Mesenchymal stem cell (in vitro differentiated cells and primary cell): ENCODE results near the gene GABARAPL1.

Source experiments
- DNase-seq: peaks from one replicate; pipeline ENCODE4 v3.0.0-alpha.2; 2013
- H2AFZ ChIP-seq: one replicate; pipeline ENCODE4 v1.6.1; 2013; ENCODE audit warnings: low read depth, mild to moderate bottlenecking, control low read depth, inconsistent platforms, low read length, moderate library complexity
- H2AK5ac ChIP-seq: 2 replicates; pipeline ENCODE4 v1.6.1; 2013; ENCODE audit warnings: low read length, moderate library complexity, mild to moderate bottlenecking, inconsistent platforms; ENCODE audit not compliant: severe bottlenecking
- H2BK120ac ChIP-seq: one replicate; pipeline ENCODE4 v1.6.1; 2013; ENCODE audit warnings: low read depth, mild to moderate bottlenecking, inconsistent platforms, low read length, moderate library complexity
- H2BK12ac ChIP-seq, 2 experiments: one replicate each; pipeline ENCODE4 v1.6.1; 2013; ENCODE audit warnings: inconsistent platforms in 2 of 2, low read length in 2 of 2, mild to moderate bottlenecking in 2 of 2, moderate library complexity in 2 of 2, control low read depth in 1 of 2
- H2BK15ac ChIP-seq: one replicate; pipeline ENCODE4 v1.6.1; 2013; ENCODE audit warnings: mild to moderate bottlenecking, low read depth, inconsistent platforms; ENCODE audit not compliant: poor library complexity, severe bottlenecking
- H2BK5ac ChIP-seq: 2 replicates; pipeline ENCODE4 v1.6.1; 2013; ENCODE audit warnings: low read depth, mild to moderate bottlenecking, low read length, control low read depth, inconsistent platforms; ENCODE audit not compliant: poor library complexity, severe bottlenecking
- H3K14ac ChIP-seq, 2 experiments: one replicate each; pipeline ENCODE4 v1.6.1; 2013; ENCODE audit warnings: inconsistent platforms in 2 of 2, low read length in 2 of 2, control low read depth in 1 of 2, mild to moderate bottlenecking in 1 of 2, moderate library complexity in 1 of 2
- H3K18ac ChIP-seq, 2 experiments: one replicate each; pipeline ENCODE4 v1.6.1; 2013; ENCODE audit warnings: inconsistent platforms in 2 of 2, low read length in 2 of 2, control low read depth in 1 of 2, low read depth in 1 of 2, mild to moderate bottlenecking in 1 of 2
- H3K23ac ChIP-seq, 2 experiments: one replicate each; pipeline ENCODE4 v1.6.1; 2013; ENCODE audit warnings: inconsistent platforms in 2 of 2, low read length in 2 of 2, mild to moderate bottlenecking in 2 of 2, moderate library complexity in 2 of 2, control low read depth in 1 of 2
- H3K27ac ChIP-seq: 2 replicates; pipeline ENCODE4 v1.5.1; 2013; ENCODE audit warnings: mild to moderate bottlenecking, moderate library complexity, low read length, control low read depth, inconsistent platforms; ENCODE audit not compliant: poor library complexity, severe bottlenecking
- H3K27me3 ChIP-seq, 2 experiments: 2 replicates each; pipeline versions ENCODE4 v1.6.1 to v1.7.0; 2013; ENCODE audit warnings: low read length in 2 of 2, mild to moderate bottlenecking in 2 of 2, moderate library complexity in 2 of 2, control low read depth in 1 of 2, inconsistent platforms in 1 of 2; ENCODE audit not compliant: control insufficient read depth in 1 of 2, insufficient read depth in 1 of 2
- H3K36me3 ChIP-seq, 2 experiments: 2 replicates each; pipeline versions ENCODE4 v1.6.1 to v1.7.0; 2013; ENCODE audit warnings: low read length in 2 of 2, control low read depth in 1 of 2, inconsistent platforms in 1 of 2, low read depth in 1 of 2, mild to moderate bottlenecking in 1 of 2; ENCODE audit not compliant: insufficient read depth in 2 of 2, control insufficient read depth in 1 of 2
- H3K4ac ChIP-seq, 2 experiments: one replicate each; pipeline ENCODE4 v1.6.1; 2013; ENCODE audit warnings: inconsistent platforms in 2 of 2, low read length in 2 of 2, mild to moderate bottlenecking in 2 of 2, moderate library complexity in 2 of 2, control low read depth in 1 of 2, low read depth in 1 of 2
- H3K4me1 ChIP-seq: 2 replicates; pipeline ENCODE4 v1.6.1; 2013; ENCODE audit warnings: low read depth, low read length, control low read depth; ENCODE audit not compliant: control insufficient read depth, insufficient read depth
- H3K4me2 ChIP-seq: 2 replicates; pipeline ENCODE4 v1.6.1; 2013; ENCODE audit warnings: low read length, mild to moderate bottlenecking, inconsistent platforms; ENCODE audit not compliant: poor library complexity, severe bottlenecking
- H3K4me3 ChIP-seq, 2 experiments: 2 replicates each; pipeline versions ENCODE4 v1.5.1 to v1.7.0; 2013; ENCODE audit warnings: low read length in 2 of 2, mild to moderate bottlenecking in 2 of 2, control low read depth in 1 of 2, low read depth in 1 of 2; ENCODE audit not compliant: insufficient read depth in 1 of 2
- H3K79me1 ChIP-seq: replicated peaks from 2 replicates; pipeline ENCODE4 v1.6.1; 2013; ENCODE audit warnings: mild to moderate bottlenecking, control low read depth, low read length, inconsistent platforms; ENCODE audit not compliant: poor library complexity, severe bottlenecking
- H3K9ac ChIP-seq: 2 replicates; pipeline ENCODE4 v1.7.0; 2013; ENCODE audit warnings: mild to moderate bottlenecking, low read length, moderate library complexity
- H3K9me3 ChIP-seq: 2 replicates; pipeline ENCODE4 v1.7.0; 2013; ENCODE audit warnings: mild to moderate bottlenecking, low read length; ENCODE audit not compliant: control insufficient read depth
- H4K8ac ChIP-seq: one replicate; pipeline ENCODE4 v1.6.1; 2013; ENCODE audit warnings: inconsistent platforms, mild to moderate bottlenecking, low read length, moderate library complexity
- H4K91ac ChIP-seq: one replicate; pipeline ENCODE4 v1.6.1; 2013; ENCODE audit warnings: mild to moderate bottlenecking, low read length, inconsistent platforms
- WGBS: methylation state at CpG from one replicate; pipeline ENCODE4 v1.1.7; 2013; ENCODE audit warnings: mixed read lengths; 5-methylcytosine and 5-hydroxymethylcytosine counted together

GABARAPL1 gene

GRCh38 chr12:10242539-10242938, 29.9 kb downstream of the GABARAPL1 start:
- no peak overlapping the region for H3K27ac ChIP-seq
- H2AFZ ChIP-seq, result no peak overlapping the region
- peaks cover 0 to under 1% of the 10 kb centered on the region in 2 experiments for H3K36me3 ChIP-seq
- no peak overlapping the region for H3K4me2 ChIP-seq
- no peak overlapping the region for H4K8ac ChIP-seq
- H4K91ac ChIP-seq, result no peak overlapping the region
- H2BK120ac ChIP-seq, result no peak overlapping the region
- no peaks in the 10 kb centered on the region for H3K9me3 ChIP-seq
- H3K9ac ChIP-seq, result no peak overlapping the region
- 100% methylated on average over 1 of the region's 1 CpG for WGBS
- H2BK5ac ChIP-seq, result no peak overlapping the region
- H3K14ac ChIP-seq, result no peak overlapping the region
- no peaks in the 10 kb centered on the region for H3K27me3 ChIP-seq
- no peaks in the 10 kb centered on the region for H3K79me1 ChIP-seq
- H2AK5ac ChIP-seq, result no peak overlapping the region
- no peak overlapping the region for H3K4me3 ChIP-seq
- H3K4ac ChIP-seq, result no peak overlapping the region
- H3K18ac ChIP-seq, result no peak overlapping the region
- no peak for DNase-seq
- no peak overlapping the region for H2BK12ac ChIP-seq
- H3K4me1 ChIP-seq, result no peaks in the 10 kb centered on the region
- no peak overlapping the region for H3K23ac ChIP-seq
- H2BK15ac ChIP-seq, result no peak overlapping the region

- H3K14ac ChIP-seq, result no peak overlapping the region
- H3K18ac ChIP-seq, result no peak overlapping the region
- H4K91ac ChIP-seq, result no peak overlapping the region
- no peak overlapping the region for H3K23ac ChIP-seq
- no peak overlapping the region for H3K4me3 ChIP-seq
- no peaks in the 10 kb centered on the region for H3K27me3 ChIP-seq
- no peak overlapping the region for H2AK5ac ChIP-seq
- H2BK15ac ChIP-seq, result no peak overlapping the region
- no peak overlapping the region for H2AFZ ChIP-seq
- no peaks in the 10 kb centered on the region for H3K9me3 ChIP-seq
- no peak overlapping the region for H2BK120ac ChIP-seq
- H3K4ac ChIP-seq, result no peak overlapping the region
- H3K4me2 ChIP-seq, result no peak overlapping the region
- WGBS, result 86% methylated on average over 10 of the region's 11 CpGs
- H3K27ac ChIP-seq, result no peak overlapping the region
- H3K4me1 ChIP-seq, result no peaks in the 10 kb centered on the region
- no peaks in the 10 kb centered on the region for H3K79me1 ChIP-seq
- no peak overlapping the region for H4K8ac ChIP-seq
- no peak overlapping the region for H3K9ac ChIP-seq
- DNase-seq, result no peak
- H2BK5ac ChIP-seq, result no peak overlapping the region
- H3K36me3 ChIP-seq, result no peaks in the 10 kb centered on the region
- H2BK12ac ChIP-seq, result no peak overlapping the region
Observed at GRCh38 chr12:10243818-10244520, 31.3 kb downstream of the GABARAPL1 start.

- no peak overlapping the region for H3K27ac ChIP-seq
- no peak overlapping the region for H2AK5ac ChIP-seq
- no peak overlapping the region for H3K18ac ChIP-seq
- no peak overlapping the region for H3K14ac ChIP-seq
- no peak overlapping the region for H2BK120ac ChIP-seq
- no peak overlapping the region for H2AFZ ChIP-seq
- no peak overlapping the region for H4K91ac ChIP-seq
- H4K8ac ChIP-seq, result no peak overlapping the region
- H2BK15ac ChIP-seq, result no peak overlapping the region
- H3K9me3 ChIP-seq, result no peaks in the 10 kb centered on the region
- 79% methylated on average over 2 of the region's 5 CpGs for WGBS
- H2BK5ac ChIP-seq, result no peak overlapping the region
- H3K4ac ChIP-seq, result no peak overlapping the region
- no peaks in the 10 kb centered on the region for H3K4me1 ChIP-seq
- no peak for DNase-seq
- no peak overlapping the region for H3K23ac ChIP-seq
- no peak overlapping the region for H3K4me2 ChIP-seq
- no peak overlapping the region for H3K4me3 ChIP-seq
- no peaks in the 10 kb centered on the region for H3K27me3 ChIP-seq
- H3K36me3 ChIP-seq, result no peaks in the 10 kb centered on the region
- no peak overlapping the region for H3K9ac ChIP-seq
- no peak overlapping the region for H2BK12ac ChIP-seq
- no peaks in the 10 kb centered on the region for H3K79me1 ChIP-seq
Observed at GRCh38 chr12:10247436-10248058, 34.9 kb downstream of the GABARAPL1 start.

- H4K8ac ChIP-seq, result no peak overlapping the region
- WGBS, result 79% methylated on average over 6 of the region's 8 CpGs
- H3K18ac ChIP-seq, result no peak overlapping the region
- H3K27me3 ChIP-seq, result no peaks in the 10 kb centered on the region
- no peaks in the 10 kb centered on the region for H3K4me1 ChIP-seq
- no peak overlapping the region for H2BK5ac ChIP-seq
- no peak overlapping the region for H2BK120ac ChIP-seq
- no peak overlapping the region for H2AK5ac ChIP-seq
- no peak for DNase-seq
- no peak overlapping the region for H2BK15ac ChIP-seq
- H3K27ac ChIP-seq, result no peak overlapping the region
- no peak overlapping the region for H2BK12ac ChIP-seq
- H3K79me1 ChIP-seq, result no peaks in the 10 kb centered on the region
- H3K36me3 ChIP-seq, result no peaks in the 10 kb centered on the region
- peaks cover 2% of the 10 kb centered on the region for H3K9me3 ChIP-seq
- no peak overlapping the region for H3K4me2 ChIP-seq
- H3K23ac ChIP-seq, result no peak overlapping the region
- H2AFZ ChIP-seq, result no peak overlapping the region
- H3K9ac ChIP-seq, result no peak overlapping the region
- no peak overlapping the region for H3K4me3 ChIP-seq
- no peak overlapping the region for H4K91ac ChIP-seq
- H3K14ac ChIP-seq, result no peak overlapping the region
- H3K4ac ChIP-seq, result no peak overlapping the region
Observed at GRCh38 chr12:10249690-10250455, 37.2 kb downstream of the GABARAPL1 start.
